Left cardiac atrium (tissue), 4 donors: Measurements from ENCODE around the gene MED9. TPM values are rescaled to one million over a fixed set of nuclear protein-coding genes. Genes with fewer than 3 reads are reported as not detected.
A peak's percentile ranks its signal among the peaks of the same experiment; 100 is the strongest.

ENCODE experiments used
- ATAC-seq, 2 donors: fragments of 200-7000 bp; cut with Tn5 transposase; one replicate each; pipeline ENCODE4 v1.9.1; 2020; ENCODE audit warnings: mild to moderate bottlenecking in 2 of 2, moderate library complexity in 2 of 2
- DNase-seq: peaks from one replicate; pipeline ENCODE4 v3.0.0-alpha.2; 2020
- intact Hi-C, 2 donors: fragments of 100-400 bp; cut with DNase I; formaldehyde crosslinking; loops; one replicate each; pipeline versions ENCODE4 v1.14.1 to v1.15.1; 2022 to 2023
- total RNA-seq, 2 donors: library from RNA; stranded (reverse); fragmentation: NEBNext Ultra II Directional; extraction: Animal tissue kit (Norgen Biotek cat#: 25700); gene quantifications; one replicate each; pipeline ENCODE4 v1.2.1, GENCODE V29; 2021
- donor health status: DM: no; HTN: yes; CAD: no.
- donor health status: DM: no; HTN: yes; CAD: no; lungs with severe emphysema.
- donor health status: DM: yes; HTN: yes; CAD: no.
- donor health status: Dilated cardiomyopathy.

Gene MED9
- total RNA-seq, 2 donors from 2014 or later, result 26.8 to 35.1 TPM

DNA sequence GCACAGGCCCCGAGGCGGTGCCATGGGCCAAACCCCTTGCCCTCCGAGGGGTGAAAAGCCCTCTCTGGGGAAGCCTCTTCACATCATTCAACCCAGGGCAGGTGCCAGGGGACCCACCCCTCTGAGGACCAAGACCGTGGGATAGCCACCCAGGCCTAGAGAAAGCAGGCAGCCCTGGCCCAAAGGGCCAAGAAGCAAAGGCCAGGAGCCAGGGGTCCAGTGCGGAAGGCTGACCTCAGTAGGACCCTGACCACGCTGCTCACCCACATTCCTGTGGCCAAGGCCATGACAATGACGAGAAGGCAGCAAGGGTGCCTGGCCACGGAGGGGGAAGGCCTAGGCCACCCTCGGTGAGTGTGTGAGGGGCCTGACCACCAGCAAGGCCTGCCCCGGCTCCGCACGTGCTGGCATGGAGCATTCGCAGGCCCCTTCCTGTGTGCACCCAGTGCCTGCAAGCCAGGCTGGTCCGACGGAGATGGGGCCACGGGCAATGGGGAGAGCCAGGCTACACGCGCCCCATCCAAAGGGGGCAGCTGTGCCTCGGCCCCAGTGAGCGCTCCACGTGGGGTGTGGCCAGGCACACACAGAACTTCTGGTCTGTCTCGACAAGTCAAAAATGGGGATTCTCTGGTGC lies 43.9 kb downstream of the MED9 start:
- DNase-seq (no peak), ATAC-seq (no peak)
- intact Hi-C loops, result no loop called here

DNA sequence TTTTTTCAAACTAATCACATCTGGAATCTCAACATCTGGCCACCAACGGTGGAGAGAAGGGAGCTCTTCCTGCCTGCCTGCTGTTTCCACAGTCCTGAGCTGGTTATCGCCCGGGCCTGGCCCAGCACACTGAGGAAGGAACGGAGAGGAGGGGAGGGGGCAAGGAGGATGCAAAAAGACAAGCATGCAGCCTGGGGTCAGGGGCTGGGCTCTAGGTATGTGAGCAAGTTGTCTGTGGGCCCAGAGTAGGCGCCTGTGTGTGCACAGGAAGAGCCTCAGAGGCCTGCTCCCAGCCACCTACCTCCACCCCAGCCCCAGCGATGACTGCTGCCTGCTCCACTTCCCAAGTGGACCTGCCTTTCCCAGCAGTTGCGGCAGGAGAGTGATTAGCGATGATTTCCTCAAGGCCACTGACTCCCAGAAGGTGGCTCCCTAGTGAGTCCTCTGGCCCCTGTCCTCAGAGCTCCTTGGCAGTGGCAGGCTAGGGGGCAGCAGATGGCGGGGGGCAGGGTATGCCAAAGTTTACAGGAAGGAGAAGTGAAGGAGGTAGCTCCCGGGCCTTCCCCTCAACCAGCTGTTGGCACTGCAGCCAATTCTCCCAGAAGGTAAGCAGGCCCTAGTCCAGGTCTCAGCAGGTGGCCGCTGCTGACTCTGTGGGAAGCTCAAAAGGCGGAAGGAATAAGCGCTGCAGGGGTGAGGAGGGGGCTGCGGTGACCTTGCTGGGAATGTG lies 46.4 kb downstream of the MED9 start:
- DNase-seq (no peak), ATAC-seq (no peak)
- intact Hi-C loops, result no loop called here

DNA sequence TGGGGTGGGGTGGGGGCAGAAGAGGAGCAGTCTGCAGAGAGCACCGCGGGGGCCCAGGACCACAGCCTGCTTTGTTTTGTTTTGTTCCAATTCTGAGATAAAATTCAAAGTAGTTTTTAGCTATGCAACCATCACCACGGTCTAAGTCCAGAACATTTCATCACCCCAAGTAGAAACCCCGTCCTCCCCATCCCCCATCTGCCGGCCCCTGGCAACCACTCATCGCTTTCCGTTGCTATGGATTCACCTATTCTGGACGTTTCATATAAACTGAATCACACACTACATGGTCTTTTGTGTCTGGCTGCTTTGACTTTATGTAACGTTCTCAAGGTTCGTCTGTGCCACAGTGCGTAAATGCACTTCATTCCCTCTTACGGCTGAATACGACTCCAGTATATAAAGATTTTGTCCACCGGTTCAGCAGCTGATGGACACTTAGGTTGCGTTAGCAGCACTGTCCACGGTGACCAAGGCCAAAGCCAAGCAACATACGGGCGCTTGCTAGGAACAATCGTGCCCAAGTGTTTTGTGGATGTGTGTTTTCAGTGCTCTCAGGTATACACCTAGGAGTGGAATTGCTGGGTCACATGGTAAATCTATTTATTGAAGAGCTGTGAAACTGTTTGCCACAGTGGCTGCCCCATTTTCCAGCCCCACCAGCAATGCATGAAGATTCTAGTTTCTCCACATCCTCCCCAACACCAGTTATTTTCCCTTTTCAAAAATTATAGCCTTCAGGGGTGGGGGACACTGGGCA lies 47.1 kb downstream of the MED9 start:
- DNase-seq (no peak), ATAC-seq (no peak)
- intact Hi-C loops, result no loop called here

DNA sequence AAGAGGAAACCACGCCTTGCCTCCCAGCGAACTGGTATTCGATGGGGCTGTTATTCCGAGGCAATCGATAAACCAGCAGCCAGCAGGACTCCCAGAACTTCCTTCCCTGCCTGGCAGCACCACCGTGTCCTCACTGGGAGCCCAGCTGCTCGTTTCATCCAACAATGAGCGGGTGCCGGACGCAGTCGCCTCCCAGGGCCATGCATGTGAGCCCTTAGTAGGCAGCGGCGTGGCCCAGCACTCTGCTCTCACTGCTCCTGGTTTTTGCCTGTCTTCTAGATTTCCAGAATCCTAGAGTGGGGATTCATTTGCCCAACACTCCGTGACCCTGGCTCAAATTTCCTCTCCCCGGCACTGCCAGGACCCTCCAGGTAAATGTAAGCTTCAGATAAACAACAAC lies 48.5 kb downstream of the MED9 start:
- DNase-seq (peak; percentile 20), ATAC-seq (no peak)
- intact Hi-C loops, result no loop called here

GRCh38 chr17:17525956-17526355 lies 49.2 kb downstream of the MED9 start:
- DNase-seq (peak; percentile 10), ATAC-seq (peak in 1 of 2 donors; percentile 8)
- intact Hi-C loops, result no loop called here

- DNase-seq (peak; percentile 55), ATAC-seq (peak; percentile 63 to 79)
- intact Hi-C loops, result no loop called here
Measured at GRCh38 chr17:17526369-17526768, 49.6 kb downstream of the MED9 start.

GRCh38 chr17:17527534-17527933 lies 50.7 kb downstream of the MED9 start:
- DNase-seq (peak; percentile 15), ATAC-seq (peak; percentile 50 to 66)
- intact Hi-C loops, result no loop called here

- DNase-seq, result peak; percentile 23
Measured at GRCh38 chr17:17527956-17528500, 51.2 kb downstream of the MED9 start.

GRCh38 chr17:17528696-17529652 lies 52.2 kb downstream of the MED9 start:
- DNase-seq, result peak; percentile 24
- intact Hi-C loops, result no loop called here
- ATAC-seq, result peak; percentile 36 to 43

More at GRCh38 chr17:17527956-17528500, 51.2 kb downstream of the MED9 start:
- intact Hi-C loops, result no loop called here
- no peak for ATAC-seq

GRCh38 chr17:17531156-17531555 lies 54.4 kb downstream of the MED9 start:
- intact Hi-C loops, result no loop called here

GRCh38 chr17:17532991-17533390 lies 56.2 kb downstream of the MED9 start:
- DNase-seq (no peak), ATAC-seq (no peak)
- intact Hi-C loops, result no loop called here

More at GRCh38 chr17:17531156-17531555, 54.4 kb downstream of the MED9 start:
- DNase-seq (no peak), ATAC-seq (no peak)

DNA sequence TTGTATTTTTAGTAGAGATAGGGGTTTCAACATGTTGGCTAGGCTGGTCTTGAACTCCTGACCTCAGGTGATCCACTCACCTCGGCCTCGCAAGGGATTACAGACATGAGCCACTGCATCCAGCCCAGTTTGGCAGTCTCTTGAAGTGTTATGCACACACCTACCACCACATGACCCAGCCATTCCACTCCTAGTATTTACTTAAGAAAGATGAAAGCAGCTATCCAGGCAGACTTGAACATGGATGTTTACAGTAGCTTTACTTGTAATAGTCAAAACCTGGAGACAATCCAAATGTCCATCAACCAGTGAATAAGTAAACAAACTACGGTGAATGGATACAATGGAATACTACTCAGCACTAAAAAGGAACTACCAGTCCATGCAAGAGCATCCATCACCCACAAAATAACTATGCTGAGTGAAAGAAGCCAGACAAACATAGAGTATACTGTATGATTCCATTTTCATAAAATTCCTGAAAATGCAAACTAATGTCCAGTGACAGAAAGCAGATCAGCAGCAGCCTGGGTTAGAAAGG lies 57.2 kb downstream of the MED9 start:
- no peak for ATAC-seq
- DNase-seq, result no peak
- intact Hi-C loops, result no loop called here

GRCh38 chr17:17535957-17536356 lies 59.2 kb downstream of the MED9 start:
- DNase-seq, result peak; percentile 85
- peak; percentile 93 to 94 for ATAC-seq
- intact Hi-C loops, result no loop called here

- peak; percentile 14 for DNase-seq
- ATAC-seq, result no peak
- intact Hi-C loops, result no loop called here
Measured at GRCh38 chr17:17536702-17537101, 59.9 kb downstream of the MED9 start.

DNA sequence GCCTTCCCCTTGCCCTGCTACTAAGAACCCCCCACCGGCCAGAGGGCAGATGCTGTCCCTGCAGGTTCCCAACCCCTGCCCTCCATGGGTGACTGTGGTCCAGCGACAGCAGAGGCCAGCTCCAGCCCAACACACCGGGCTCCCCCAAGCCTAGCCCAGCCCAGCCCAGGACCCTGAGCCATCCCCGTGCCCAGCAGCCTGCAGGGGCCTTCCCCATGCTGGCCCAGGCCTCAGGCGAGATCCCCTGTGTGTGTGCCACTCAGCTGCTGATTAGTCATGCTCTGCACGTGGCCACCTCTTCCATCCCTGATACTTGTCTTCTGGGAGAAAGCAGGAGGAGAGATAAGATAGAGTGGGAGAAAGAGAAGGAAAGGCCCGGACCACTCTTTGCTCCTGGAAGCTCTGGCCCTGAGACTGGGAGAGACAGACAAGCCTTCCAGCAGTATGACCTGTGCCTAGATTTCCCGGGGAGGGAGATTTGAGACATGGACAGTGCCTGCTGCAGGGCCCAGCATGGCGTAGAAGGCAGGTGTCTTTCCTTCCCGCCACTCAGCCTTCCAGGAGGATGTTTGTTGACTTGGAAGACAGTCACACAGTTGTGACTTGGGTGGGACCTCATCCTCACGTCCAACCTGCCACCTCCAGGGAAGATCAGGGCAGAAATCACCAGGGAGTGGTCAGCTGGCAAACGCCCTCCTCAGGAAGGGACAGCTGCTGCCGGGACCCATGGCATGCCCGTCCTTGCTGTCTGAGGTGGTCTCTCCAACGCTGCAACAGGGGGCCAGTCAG lies 60.7 kb downstream of the MED9 start:
- DNase-seq (peak; percentile 17), ATAC-seq (peak in 1 of 2 donors; percentile 44)
- intact Hi-C loops, result no loop called here

DNA sequence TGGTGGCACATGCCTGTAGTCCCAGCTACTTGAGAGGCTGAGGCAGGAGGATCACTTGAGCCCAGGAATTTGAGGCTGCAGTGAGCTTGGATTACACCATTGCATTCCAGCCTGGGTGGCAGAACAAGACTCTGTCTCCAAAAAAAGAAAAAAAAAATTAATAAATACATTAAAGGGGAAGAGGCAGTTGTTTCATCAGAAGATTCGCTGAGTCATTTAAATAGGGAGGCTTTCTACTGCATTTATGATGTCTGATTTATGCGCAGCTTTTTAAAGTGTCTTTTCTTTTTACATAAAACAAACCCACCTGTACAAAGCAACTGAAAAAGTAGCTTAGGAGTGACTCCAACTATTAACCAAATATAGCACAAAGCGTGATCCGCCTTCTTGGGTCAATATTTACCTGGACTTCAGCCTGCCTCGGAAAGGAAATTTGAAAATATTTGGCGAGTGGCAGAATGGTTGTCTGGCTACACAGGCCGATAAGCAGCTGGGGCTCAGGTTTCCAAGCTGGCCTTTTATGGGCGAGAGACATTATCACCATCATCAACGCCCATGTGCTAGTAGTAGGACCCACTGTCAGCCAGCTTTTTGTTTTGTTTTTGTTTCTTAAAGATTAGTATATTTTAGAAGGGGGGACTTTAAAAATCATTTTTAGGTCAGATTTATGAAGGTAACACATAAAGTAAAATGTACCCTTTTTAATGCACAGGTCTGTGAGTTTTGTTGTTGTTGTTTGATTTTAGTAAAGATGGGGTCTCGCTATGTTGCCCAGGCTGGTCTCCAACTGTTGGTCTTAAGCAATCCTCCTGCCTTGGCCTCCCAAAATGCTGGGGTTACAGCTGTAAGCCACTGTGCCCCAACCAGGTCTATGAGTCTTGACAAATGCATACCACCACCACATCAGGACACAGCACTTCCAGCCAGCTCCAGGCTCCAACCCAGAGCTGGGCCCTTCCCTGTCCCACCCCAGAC lies 61.9 kb downstream of the MED9 start:
- ATAC-seq (no peak), DNase-seq (no peak)

GRCh38 chr17:17539591-17539990 lies 62.8 kb downstream of the MED9 start:
- DNase-seq (no peak), ATAC-seq (no peak)
- intact Hi-C loops, result no loop called here

More for the DNA sequence above, 61.9 kb downstream of the MED9 start:
- intact Hi-C loops, result no loop called here
